SIG-M5 treated with dmso at 0.1 percent for 504 hours (cell line): ENCODE measurements around the gene PAXIP1.
A peak's percentile ranks its signal among the peaks of the same experiment; 100 is the strongest.
"Not testable (repeated sequence)": the region's sequence is repeated elsewhere in the genome, so short reads cannot be mapped to it uniquely, and the experiment has no call there.

ENCODE experiments used
- DNase-seq: peaks from one replicate; lab custom pipeline; 2025; ENCODE audit not compliant: unreplicated experiment; lab: John Stamatoyannopoulos, UW

The PAXIP1 gene, protein sequence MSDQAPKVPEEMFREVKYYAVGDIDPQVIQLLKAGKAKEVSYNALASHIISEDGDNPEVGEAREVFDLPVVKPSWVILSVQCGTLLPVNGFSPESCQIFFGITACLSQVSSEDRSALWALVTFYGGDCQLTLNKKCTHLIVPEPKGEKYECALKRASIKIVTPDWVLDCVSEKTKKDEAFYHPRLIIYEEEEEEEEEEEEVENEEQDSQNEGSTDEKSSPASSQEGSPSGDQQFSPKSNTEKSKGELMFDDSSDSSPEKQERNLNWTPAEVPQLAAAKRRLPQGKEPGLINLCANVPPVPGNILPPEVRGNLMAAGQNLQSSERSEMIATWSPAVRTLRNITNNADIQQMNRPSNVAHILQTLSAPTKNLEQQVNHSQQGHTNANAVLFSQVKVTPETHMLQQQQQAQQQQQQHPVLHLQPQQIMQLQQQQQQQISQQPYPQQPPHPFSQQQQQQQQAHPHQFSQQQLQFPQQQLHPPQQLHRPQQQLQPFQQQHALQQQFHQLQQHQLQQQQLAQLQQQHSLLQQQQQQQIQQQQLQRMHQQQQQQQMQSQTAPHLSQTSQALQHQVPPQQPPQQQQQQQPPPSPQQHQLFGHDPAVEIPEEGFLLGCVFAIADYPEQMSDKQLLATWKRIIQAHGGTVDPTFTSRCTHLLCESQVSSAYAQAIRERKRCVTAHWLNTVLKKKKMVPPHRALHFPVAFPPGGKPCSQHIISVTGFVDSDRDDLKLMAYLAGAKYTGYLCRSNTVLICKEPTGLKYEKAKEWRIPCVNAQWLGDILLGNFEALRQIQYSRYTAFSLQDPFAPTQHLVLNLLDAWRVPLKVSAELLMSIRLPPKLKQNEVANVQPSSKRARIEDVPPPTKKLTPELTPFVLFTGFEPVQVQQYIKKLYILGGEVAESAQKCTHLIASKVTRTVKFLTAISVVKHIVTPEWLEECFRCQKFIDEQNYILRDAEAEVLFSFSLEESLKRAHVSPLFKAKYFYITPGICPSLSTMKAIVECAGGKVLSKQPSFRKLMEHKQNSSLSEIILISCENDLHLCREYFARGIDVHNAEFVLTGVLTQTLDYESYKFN

DNA sequence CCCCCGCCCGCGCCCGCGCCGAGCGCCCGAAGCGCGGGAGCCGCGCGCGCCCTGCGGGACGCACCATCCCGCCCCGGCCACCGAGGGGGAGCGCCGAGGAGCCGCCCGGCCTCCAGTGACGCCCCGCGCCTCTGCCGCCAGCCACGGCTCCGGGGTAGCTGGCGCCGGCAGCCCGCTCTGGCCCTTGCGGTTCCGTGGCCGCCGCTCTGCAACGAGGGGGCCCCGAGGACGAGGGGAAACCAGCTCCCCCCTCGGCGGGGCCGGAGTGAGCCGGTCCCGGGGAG, at the start of gene PAXIP1:
Gene PAXIP1 (minus strand): TSS at position 33 of the 284 bp plus-strand sequence. CDS start 195 bp downstream, outside the sequence.
- DNase-seq: peak; percentile 50

DNA sequence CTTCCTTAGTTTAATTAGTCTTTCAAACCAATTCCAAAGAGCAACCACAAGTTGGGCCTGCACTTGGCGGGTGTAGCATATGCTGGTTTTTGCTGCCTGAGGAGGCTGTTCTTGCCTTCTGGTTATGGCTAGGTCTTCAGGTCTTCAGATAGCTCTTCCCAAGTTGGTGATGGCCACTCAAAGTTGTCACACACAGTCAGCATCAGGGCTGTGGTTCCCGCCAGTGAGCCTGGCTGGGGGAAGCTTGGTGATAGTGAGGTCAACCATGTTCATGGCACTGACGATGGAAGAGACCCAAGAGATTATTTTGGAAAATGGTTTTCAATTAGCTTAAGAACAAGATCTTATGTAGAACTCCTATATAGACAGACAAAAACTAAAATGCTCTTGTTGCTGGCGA, 48.4 kb upstream of the PAXIP1 start:
- no peak for DNase-seq

- no peak for DNase-seq
Measured at GRCh38 chr7:155048006-155048405, 45.1 kb upstream of the PAXIP1 start.

DNA sequence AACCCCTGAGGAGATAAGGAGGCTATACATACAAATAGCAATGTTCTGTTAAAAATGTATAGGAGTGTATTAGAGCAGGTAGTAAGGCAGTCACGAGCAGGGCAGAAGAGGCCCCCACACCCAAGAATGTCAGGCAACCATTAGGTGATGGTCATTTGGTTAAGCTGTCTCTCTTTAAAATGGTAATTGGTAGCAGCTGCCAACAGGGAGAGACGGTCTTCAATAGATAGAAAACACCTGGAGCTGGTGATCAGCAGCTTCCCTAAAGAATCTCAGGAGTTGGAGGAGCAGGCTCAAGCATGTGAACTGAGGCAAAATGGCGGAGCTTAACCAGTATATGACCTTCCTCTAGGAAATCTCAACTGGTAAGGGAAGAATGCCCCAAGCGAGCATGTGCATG, 40.8 kb upstream of the PAXIP1 start:
- no peak for DNase-seq

DNA sequence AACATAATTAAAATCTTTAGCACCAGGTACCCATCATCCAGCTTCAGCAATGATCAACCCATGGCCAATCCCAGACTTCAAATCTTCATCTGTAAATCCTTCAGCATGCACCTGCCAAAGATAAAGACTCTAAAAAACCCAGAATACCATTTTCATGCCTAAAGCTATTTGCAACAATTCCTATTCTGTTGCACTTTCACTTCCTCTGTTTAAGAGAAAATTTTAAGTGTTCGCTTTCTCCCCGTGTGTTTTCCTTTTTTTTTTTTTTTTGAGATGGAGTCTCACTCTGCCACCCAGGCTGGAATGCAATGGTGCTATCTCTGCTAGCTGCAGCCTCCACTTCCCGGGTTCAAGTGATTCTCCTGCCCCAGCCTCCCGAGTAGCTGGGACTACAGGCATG, 35.4 kb upstream of the PAXIP1 start:
- no peak for DNase-seq

- not testable (repeated sequence) for DNase-seq
Measured at GRCh38 chr7:155034495-155034894, 31.6 kb upstream of the PAXIP1 start.

- no peak for DNase-seq
Measured at GRCh38 chr7:155032978-155033377, 30.1 kb upstream of the PAXIP1 start.

DNA sequence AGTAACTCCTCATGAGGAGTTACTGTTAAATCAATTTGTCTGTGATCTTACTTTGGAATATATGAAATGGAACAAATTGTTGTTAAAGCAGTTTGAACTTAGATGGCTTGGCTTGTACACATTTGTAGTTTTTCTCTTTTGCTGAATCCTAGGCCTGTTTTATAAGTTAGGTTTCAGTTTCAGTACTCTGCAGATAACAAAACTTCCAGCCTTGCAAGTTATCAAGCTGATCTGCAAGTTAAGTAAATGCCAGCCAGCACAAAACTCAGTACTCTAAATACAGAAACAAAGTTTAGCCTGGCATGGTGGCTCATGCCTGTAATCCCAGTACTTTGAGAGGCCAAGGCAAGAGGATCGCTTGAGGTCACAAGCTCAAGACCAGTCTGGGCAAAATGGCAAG, 25.0 kb upstream of the PAXIP1 start:
- DNase-seq: no peak

- no peak for DNase-seq
Measured at GRCh38 chr7:155021699-155022145, 18.8 kb upstream of the PAXIP1 start.

DNA sequence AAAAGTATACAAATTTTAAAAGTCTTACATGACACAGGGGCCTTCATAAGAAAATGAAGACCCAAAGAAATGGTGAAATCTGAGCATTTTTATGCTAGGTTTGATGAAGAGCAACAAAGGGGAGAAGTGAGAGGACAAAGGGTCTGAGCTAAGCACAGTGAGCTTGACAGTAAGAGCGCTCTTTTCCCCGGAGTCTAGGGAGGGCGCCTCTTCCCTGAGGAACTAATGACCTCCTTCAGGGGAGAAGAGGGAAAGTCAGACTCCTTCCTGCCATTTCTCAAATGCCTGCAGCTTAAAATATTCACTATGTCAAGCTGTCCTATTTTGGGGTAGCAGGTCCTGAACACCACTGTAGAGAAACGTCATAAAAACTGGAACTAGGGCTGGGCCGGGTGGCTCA, 18.1 kb upstream of the PAXIP1 start:
- DNase-seq: no peak

GRCh38 chr7:155017834-155018233, 14.9 kb upstream of the PAXIP1 start:
- no peak for DNase-seq

DNA sequence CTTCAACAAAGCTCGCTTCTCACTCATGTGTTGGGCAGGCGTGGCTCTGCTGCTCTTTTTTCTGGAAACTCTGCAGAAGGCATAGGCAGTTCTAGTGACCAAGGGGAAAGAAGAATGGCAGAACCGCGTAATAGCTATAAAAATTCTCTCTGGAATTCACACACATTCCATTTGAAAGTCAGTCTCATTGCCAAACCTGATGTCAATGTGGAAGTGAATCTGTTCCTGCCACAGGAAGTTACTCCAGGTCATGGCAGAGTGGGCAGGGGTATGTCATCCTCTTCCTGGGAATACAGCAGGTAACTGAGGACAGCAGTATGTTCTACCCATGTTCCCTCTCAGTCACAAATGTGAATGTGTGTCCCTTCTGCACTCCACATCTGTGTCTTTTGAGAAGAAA, 8.2 kb upstream of the PAXIP1 start:
- DNase-seq: no peak

GRCh38 chr7:155009570-155010157, 6.7 kb upstream of the PAXIP1 start:
- DNase-seq: peak; percentile 33

GRCh38 chr7:155007947-155008346, 5.0 kb upstream of the PAXIP1 start:
- DNase-seq: no peak

DNA sequence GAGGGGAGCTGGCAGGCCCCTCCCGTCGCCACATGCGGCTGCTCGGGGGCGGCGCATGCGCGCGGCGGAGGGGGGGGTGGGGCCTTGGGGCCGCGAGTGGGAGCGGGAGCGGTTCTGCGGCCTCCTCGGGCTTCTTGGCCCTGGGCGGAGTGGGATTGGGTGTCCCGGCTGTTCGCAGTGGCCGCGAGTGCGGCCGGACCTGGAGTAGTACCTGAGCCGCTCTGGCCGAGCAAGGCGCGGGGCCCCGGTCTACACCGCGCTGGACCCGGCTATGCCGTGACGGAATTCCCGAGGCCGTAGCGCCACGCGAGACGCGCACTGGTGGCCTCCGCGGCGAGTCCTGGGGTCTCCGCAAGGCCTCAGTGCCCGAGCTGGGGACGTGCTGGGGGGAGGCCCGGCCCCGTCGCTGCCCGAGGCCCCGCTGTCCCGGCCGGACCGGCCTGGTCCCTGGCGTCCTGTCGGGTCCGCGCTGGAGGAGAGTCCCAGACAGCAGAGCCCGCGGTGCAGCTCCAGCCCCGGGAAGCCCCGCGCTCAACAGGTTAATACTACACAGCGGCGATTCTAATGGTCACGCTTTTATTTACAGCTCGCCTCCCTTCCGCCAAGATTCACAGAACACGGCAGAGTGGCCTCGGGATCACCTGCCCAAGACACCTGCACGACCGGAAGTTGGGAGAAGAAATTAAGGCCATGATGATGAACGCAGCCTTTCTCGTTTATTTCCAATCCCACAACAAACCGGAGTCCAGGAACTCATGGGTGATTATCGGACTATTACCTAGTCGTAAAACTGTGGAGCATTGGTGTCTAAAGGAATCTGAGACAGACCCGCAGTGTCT, 671 bp upstream of the PAXIP1 start:
- peak; percentile 69 for DNase-seq

DNA sequence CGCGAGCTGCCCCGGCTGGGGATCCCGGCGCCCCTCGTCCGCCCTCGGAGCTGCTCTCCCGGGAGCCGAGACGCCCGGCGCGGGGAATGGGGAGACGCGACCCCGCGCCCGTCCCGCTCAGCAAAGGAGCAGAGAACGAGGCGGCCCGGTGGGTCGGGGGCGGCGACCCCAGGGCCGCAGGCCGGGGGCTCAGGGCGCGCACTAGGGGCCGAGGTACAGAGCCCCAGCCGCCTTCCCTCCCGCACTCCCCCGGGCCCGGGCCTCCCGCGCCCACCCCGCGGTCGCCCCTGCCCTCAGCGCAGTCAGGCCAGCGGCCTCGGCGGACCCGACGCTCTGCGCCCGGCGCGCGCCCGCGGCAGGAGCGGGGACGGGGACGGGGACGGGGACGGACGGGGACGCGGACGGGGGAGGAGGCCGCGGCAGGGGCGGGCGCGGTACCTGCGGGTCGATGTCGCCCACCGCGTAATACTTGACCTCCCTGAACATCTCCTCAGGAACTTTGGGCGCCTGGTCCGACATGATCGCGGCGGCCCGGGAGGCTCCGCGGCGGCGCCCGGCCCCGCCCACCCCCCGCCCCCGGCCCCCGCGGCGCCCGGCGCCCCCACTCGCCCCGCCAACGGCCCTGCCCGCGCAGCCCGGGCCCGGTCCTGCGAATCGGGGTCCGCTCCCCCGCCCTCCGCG, 373 bp downstream of the PAXIP1 start:
- DNase-seq: no peak

- DNase-seq: no peak
Measured at GRCh38 chr7:155001756-155002410, 1.0 kb downstream of the PAXIP1 start.

DNA sequence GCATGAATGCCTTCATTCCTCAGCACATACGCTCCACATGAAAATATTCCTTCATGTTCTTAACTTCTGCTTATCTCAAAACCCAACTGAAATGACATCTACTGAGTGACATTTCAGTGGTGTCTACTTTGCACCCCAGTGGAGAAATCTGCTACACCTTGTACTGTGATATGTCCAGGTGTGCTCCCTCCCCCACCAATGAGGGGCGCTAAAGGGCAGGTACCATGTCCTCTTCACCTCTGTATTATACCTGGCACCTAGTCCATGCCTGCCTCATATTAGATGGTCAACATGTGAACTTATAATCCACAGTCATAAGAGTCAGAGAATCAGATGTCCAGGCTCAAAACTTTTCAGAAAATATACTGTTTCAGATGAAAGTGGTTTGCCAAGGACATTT, 2.1 kb downstream of the PAXIP1 start:
- DNase-seq: no peak

GRCh38 chr7:154998481-154998880, 4.4 kb downstream of the PAXIP1 start:
- DNase-seq: no peak
